Retinal pigment epithelial cell (primary cell): Measurements from ENCODE around the gene KCNK6.

ENCODE experiments used
- DNase-seq: peaks from one replicate; pipeline ENCODE4 v3.0.0-alpha.2; 2010; ENCODE audit warnings: low read depth
- H3K4me3 ChIP-seq: 2 replicates; pipeline ENCODE4 v1.5.1; 2011; ENCODE audit warnings: mild to moderate bottlenecking, low read length, control low read depth, moderate library complexity
- CTCF ChIP-seq: conservative IDR thresholded peaks from 2 replicates; pipeline ENCODE4 v1.5.1; 2011; ENCODE audit warnings: low read depth, low read length, control low read depth, inconsistent platforms

The KCNK6 gene

GRCh38 chr19:38277969-38278680, 41.5 kb upstream of the KCNK6 start:
- no peak for TF ChIP-seq CTCF
- H3K4me3 ChIP-seq = no peak overlapping the region
- DNase-seq = no peak

- H3K4me3 ChIP-seq = no peak overlapping the region
- TF ChIP-seq CTCF = no peak
- DNase-seq = no peak
Measured at GRCh38 chr19:38278751-38279150, 40.9 kb upstream of the KCNK6 start.

GRCh38 chr19:38280030-38280921, 39.4 kb upstream of the KCNK6 start:
- no peak for DNase-seq
- H3K4me3 ChIP-seq = no peak overlapping the region
- no peak for TF ChIP-seq CTCF

GRCh38 chr19:38281811-38282566, 37.7 kb upstream of the KCNK6 start:
- DNase-seq = no peak
- no peak for TF ChIP-seq CTCF
- no peak overlapping the region for H3K4me3 ChIP-seq

GRCh38 chr19:38283271-38283670, 36.4 kb upstream of the KCNK6 start:
- no peak for TF ChIP-seq CTCF
- no peak for DNase-seq
- H3K4me3 ChIP-seq = no peak overlapping the region

GRCh38 chr19:38284422-38284821, 35.2 kb upstream of the KCNK6 start:
- no peak for DNase-seq
- TF ChIP-seq CTCF = no peak
- H3K4me3 ChIP-seq = no peak overlapping the region
